Osteoblast (primary cell): ENCODE measurements around the gene EPS8. TPM values are rescaled to one million over a fixed set of nuclear protein-coding genes. Genes with fewer than 3 reads are reported as not detected.

ENCODE experiments used
- DNase-seq: peaks from one replicate; pipeline ENCODE4 v3.0.0; 2011; ENCODE audit warnings: low spot score, mixed read lengths; ENCODE audit not compliant: insufficient read length; ENCODE audit errors: missing footprints
- H2AFZ ChIP-seq: 2 replicates; pipeline ENCODE4 v1.6.0; 2011; ENCODE audit warnings: mild to moderate bottlenecking, low read length
- H3K27ac ChIP-seq: 2 replicates; pipeline ENCODE4 v1.5.1; 2011; ENCODE audit warnings: mild to moderate bottlenecking, low read depth, low read length, moderate library complexity
- H3K27me3 ChIP-seq: 2 replicates; pipeline ENCODE4 v1.6.0; 2012; ENCODE audit warnings: mild to moderate bottlenecking, control low read depth, inconsistent platforms, low read length, moderate library complexity; ENCODE audit not compliant: insufficient read depth
- H3K36me3 ChIP-seq: 2 replicates; pipeline ENCODE4 v1.5.1; 2011; ENCODE audit warnings: mild to moderate bottlenecking, low read length, control low read depth, moderate library complexity; ENCODE audit not compliant: insufficient read depth
- H3K4me1 ChIP-seq: 2 replicates; pipeline ENCODE4 v1.5.1; 2011; ENCODE audit warnings: mild to moderate bottlenecking, low read length, control low read depth, moderate library complexity; ENCODE audit not compliant: insufficient read depth
- H3K4me2 ChIP-seq: 2 replicates; pipeline ENCODE4 v1.6.0; 2011; ENCODE audit warnings: mild to moderate bottlenecking, low read length; ENCODE audit not compliant: insufficient read depth
- H3K4me3 ChIP-seq: fragments of 200-600 bp; sonication (generic); 3 replicates; pipeline ENCODE4 v1.5.1; 2012; ENCODE audit warnings: mild to moderate bottlenecking, low read length, inconsistent platforms; ENCODE audit not compliant: insufficient read depth
- H3K79me2 ChIP-seq: 2 replicates; pipeline ENCODE4 v1.6.0; 2012; ENCODE audit warnings: mild to moderate bottlenecking, low read length, control low read depth, inconsistent platforms; ENCODE audit not compliant: insufficient read depth
- H3K9me3 ChIP-seq: 2 replicates; pipeline ENCODE4 v1.5.1; 2011; ENCODE audit warnings: low read depth, low read length, control low read depth
- H4K20me1 ChIP-seq: 2 replicates; pipeline ENCODE4 v1.6.0; 2012; ENCODE audit warnings: mild to moderate bottlenecking, low read length, control low read depth; ENCODE audit not compliant: insufficient read depth
- CTCF ChIP-seq: IDR thresholded peaks from 2 replicates; pipeline ENCODE4 v1.5.1; 2011; ENCODE audit warnings: mild to moderate bottlenecking, low read depth, low read length, moderate library complexity; ENCODE audit errors: extremely low read depth
- total RNA-seq: library from RNA; depleted of rRNA; stranded (reverse); fragments of >200 nt; gene quantifications from 2 replicates; pipeline ENCODE4 v1.2.3, GENCODE V29; 2012

Gene EPS8
- total RNA-seq, 1 donor = 160 TPM

DNA sequence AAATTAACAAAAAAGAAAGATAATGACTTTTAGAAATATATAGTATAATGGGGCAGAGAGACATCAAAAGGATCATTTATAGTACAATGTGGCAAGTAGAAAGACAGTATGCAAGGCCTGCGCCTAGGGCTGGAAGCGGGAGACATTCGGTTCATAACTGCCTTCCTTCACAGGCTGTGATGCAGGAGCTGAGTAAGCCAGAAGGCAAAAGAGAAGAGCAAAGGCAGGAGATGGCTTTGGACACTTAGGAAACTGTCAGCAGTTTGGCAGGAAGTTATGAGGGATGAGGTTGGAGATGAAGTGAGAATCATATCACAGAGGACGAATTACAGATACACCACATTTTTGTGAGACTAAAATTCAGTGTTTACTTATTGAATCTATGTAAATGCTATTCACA lies 97.8 kb downstream of the EPS8 start:
- no peak overlapping the region for H3K4me3 ChIP-seq
- no peak for TF ChIP-seq CTCF
- H4K20me1 ChIP-seq = no peaks in the 10 kb centered on the region
- no peaks in the 10 kb centered on the region for H3K9me3 ChIP-seq
- H3K79me2 ChIP-seq = peaks cover 99% of the 10 kb centered on the region
- H3K4me2 ChIP-seq = no peak overlapping the region
- no peaks in the 10 kb centered on the region for H3K27me3 ChIP-seq
- peaks cover 3% of the 10 kb centered on the region for H3K36me3 ChIP-seq
- DNase-seq = no peak
- peaks cover 54% of the 10 kb centered on the region for H3K4me1 ChIP-seq
- H3K27ac ChIP-seq = peak overlapping the region; percentile 8
- no peak overlapping the region for H2AFZ ChIP-seq

- Histone ChIP-seq H4K20me1 (no peaks in the 10 kb centered on the region), H3K27me3 (no peaks in the 10 kb centered on the region), H3K4me3 (no peak overlapping the region), H3K79me2 (peaks cover 98% of the 10 kb centered on the region), H3K4me2 (no peak overlapping the region), H3K4me1 (peaks cover 65% of the 10 kb centered on the region), H3K27ac (peak overlapping the region; percentile 85), H3K36me3 (peaks cover 3% of the 10 kb centered on the region), H3K9me3 (no peaks in the 10 kb centered on the region), H2AFZ (no peak overlapping the region)
- TF ChIP-seq CTCF = no peak
- no peak for DNase-seq
Observed at GRCh38 chr12:15690320-15690719, 98.9 kb downstream of the EPS8 start.

GRCh38 chr12:15689751-15690191 lies 99.4 kb downstream of the EPS8 start:
- H3K4me1 ChIP-seq = peaks cover 69% of the 10 kb centered on the region
- H3K9me3 ChIP-seq = no peaks in the 10 kb centered on the region
- no peak for DNase-seq
- peak overlapping the region; percentile 80 for H3K4me2 ChIP-seq
- no peak overlapping the region for H2AFZ ChIP-seq
- no peak overlapping the region for H3K4me3 ChIP-seq
- H3K79me2 ChIP-seq = peaks cover 98% of the 10 kb centered on the region
- peak overlapping the region; percentile 85 for H3K27ac ChIP-seq
- H3K27me3 ChIP-seq = no peaks in the 10 kb centered on the region
- no peak for TF ChIP-seq CTCF
- H3K36me3 ChIP-seq = peaks cover 3% of the 10 kb centered on the region
- H4K20me1 ChIP-seq = no peaks in the 10 kb centered on the region

- no peak for TF ChIP-seq CTCF
- Histone ChIP-seq H2AFZ (peak overlapping the region; percentile 11), H4K20me1 (no peaks in the 10 kb centered on the region), H3K36me3 (peaks cover 3% of the 10 kb centered on the region), H3K27ac (peak overlapping the region; percentile 85), H3K79me2 (peaks cover 98% of the 10 kb centered on the region), H3K27me3 (no peaks in the 10 kb centered on the region), H3K4me2 (peak overlapping the region; percentile 80), H3K9me3 (no peaks in the 10 kb centered on the region), H3K4me3 (peak overlapping the region; percentile 56), H3K4me1 (peaks cover 69% of the 10 kb centered on the region)
- peak; percentile 32 for DNase-seq
Observed at GRCh38 chr12:15688838-15689625, 100.2 kb downstream of the EPS8 start.
